Measurements from ENCODE around the gene THG1L. TPM values are rescaled to one million over a fixed set of nuclear protein-coding genes. Genes with fewer than 3 reads are reported as not detected.

THG1L gene
- polyA plus RNA-seq, 2 donors = 7.9 to 13.0 TPM

GRCh38 chr5:157749462-157749799 is 18.2 kb downstream of the THG1L start:
- Histone ChIP-seq H3K36me3 (ENCODE audit: control insufficient read depth in 2 of 2, insufficient read depth in 2 of 2, low read length in 1 of 2) (peaks cover 0 to 4% of the 10 kb centered on the region in 2 donors), H3K4me3 (ENCODE audit: low read depth in 1 of 2, low read length in 2 of 2) (no peak overlapping the region), H3K4me1 (ENCODE audit: control insufficient read depth in 2 of 2, insufficient read depth in 2 of 2, low read length in 1 of 2) (peaks cover 0 to 4% of the 10 kb centered on the region in 2 donors), H3K27me3 (ENCODE audit: control insufficient read depth in 1 of 2, insufficient read depth in 2 of 2, low read length in 2 of 2) (no peaks in the 10 kb centered on the region), H3K27ac (ENCODE audit: low read depth in 2 of 2, low read length in 1 of 2) (no peak overlapping the region), H3K9me3 (ENCODE audit: control insufficient read depth in 2 of 2, insufficient read depth in 1 of 2, low read depth in 1 of 2, low read length in 1 of 2) (no peaks in the 10 kb centered on the region)
- WGBS, 2 donors = 84% methylated on average over 11 of the region's 11 CpGs

- H3K27ac ChIP-seq (ENCODE audit: low read depth in 2 of 2, low read length in 1 of 2) = no peak overlapping the region
- H3K27me3 ChIP-seq (ENCODE audit: control insufficient read depth in 1 of 2, insufficient read depth in 2 of 2, low read length in 2 of 2) = no peaks in the 10 kb centered on the region
- 68 to 91% methylated on average over 1 of the region's 1 CpG for WGBS, 2 donors
Observed at GRCh38 chr5:157750320-157750719, 19.1 kb downstream of the THG1L start.

GRCh38 chr5:157756122-157756521 is 24.9 kb downstream of the THG1L start:
- no peak overlapping the region for H3K4me3 ChIP-seq (ENCODE audit: low read depth in 1 of 2, low read length in 2 of 2)
- H3K27me3 ChIP-seq (ENCODE audit: control insufficient read depth in 1 of 2, insufficient read depth in 2 of 2, low read length in 2 of 2) = no peaks in the 10 kb centered on the region
- H3K27ac ChIP-seq (ENCODE audit: low read depth in 2 of 2, low read length in 1 of 2) = no peak overlapping the region
- H3K4me1 ChIP-seq (ENCODE audit: control insufficient read depth in 2 of 2, insufficient read depth in 2 of 2, low read length in 1 of 2) = no peaks in the 10 kb centered on the region
- H3K36me3 ChIP-seq (ENCODE audit: control insufficient read depth in 2 of 2, insufficient read depth in 2 of 2, low read length in 1 of 2) = peaks cover 3 to 10% of the 10 kb centered on the region in 2 donors
- H3K9me3 ChIP-seq (ENCODE audit: control insufficient read depth in 2 of 2, insufficient read depth in 1 of 2, low read depth in 1 of 2, low read length in 1 of 2) = no peaks in the 10 kb centered on the region
- 94% methylated on average over 3 of the region's 3 CpGs for WGBS, 2 donors

More at GRCh38 chr5:157750320-157750719, 19.1 kb downstream of the THG1L start:
- Histone ChIP-seq H3K4me1 (ENCODE audit: control insufficient read depth in 2 of 2, insufficient read depth in 2 of 2, low read length in 1 of 2) (no peaks in the 10 kb centered on the region), H3K4me3 (ENCODE audit: low read depth in 1 of 2, low read length in 2 of 2) (no peak overlapping the region), H3K9me3 (ENCODE audit: control insufficient read depth in 2 of 2, insufficient read depth in 1 of 2, low read depth in 1 of 2, low read length in 1 of 2) (no peaks in the 10 kb centered on the region), H3K36me3 (ENCODE audit: control insufficient read depth in 2 of 2, insufficient read depth in 2 of 2, low read length in 1 of 2) (peaks cover 5 to 7% of the 10 kb centered on the region in 2 donors)

GRCh38 chr5:157758706-157759105 is 27.5 kb downstream of the THG1L start:
- no peak overlapping the region for H3K4me3 ChIP-seq (ENCODE audit: low read depth in 1 of 2, low read length in 2 of 2)
- no peaks in the 10 kb centered on the region for H3K27me3 ChIP-seq (ENCODE audit: control insufficient read depth in 1 of 2, insufficient read depth in 2 of 2, low read length in 2 of 2)
- H3K36me3 ChIP-seq (ENCODE audit: control insufficient read depth in 2 of 2, insufficient read depth in 2 of 2, low read length in 1 of 2) = peaks cover 3 to 10% of the 10 kb centered on the region in 2 donors
- H3K4me1 ChIP-seq (ENCODE audit: control insufficient read depth in 2 of 2, insufficient read depth in 2 of 2, low read length in 1 of 2) = no peaks in the 10 kb centered on the region
- no peaks in the 10 kb centered on the region for H3K9me3 ChIP-seq (ENCODE audit: control insufficient read depth in 2 of 2, insufficient read depth in 1 of 2, low read depth in 1 of 2, low read length in 1 of 2)
- WGBS, 2 donors = 83 to 84% methylated on average over 1 of the region's 1 CpG
- H3K27ac ChIP-seq (ENCODE audit: low read depth in 2 of 2, low read length in 1 of 2) = no peak overlapping the region

DNA sequence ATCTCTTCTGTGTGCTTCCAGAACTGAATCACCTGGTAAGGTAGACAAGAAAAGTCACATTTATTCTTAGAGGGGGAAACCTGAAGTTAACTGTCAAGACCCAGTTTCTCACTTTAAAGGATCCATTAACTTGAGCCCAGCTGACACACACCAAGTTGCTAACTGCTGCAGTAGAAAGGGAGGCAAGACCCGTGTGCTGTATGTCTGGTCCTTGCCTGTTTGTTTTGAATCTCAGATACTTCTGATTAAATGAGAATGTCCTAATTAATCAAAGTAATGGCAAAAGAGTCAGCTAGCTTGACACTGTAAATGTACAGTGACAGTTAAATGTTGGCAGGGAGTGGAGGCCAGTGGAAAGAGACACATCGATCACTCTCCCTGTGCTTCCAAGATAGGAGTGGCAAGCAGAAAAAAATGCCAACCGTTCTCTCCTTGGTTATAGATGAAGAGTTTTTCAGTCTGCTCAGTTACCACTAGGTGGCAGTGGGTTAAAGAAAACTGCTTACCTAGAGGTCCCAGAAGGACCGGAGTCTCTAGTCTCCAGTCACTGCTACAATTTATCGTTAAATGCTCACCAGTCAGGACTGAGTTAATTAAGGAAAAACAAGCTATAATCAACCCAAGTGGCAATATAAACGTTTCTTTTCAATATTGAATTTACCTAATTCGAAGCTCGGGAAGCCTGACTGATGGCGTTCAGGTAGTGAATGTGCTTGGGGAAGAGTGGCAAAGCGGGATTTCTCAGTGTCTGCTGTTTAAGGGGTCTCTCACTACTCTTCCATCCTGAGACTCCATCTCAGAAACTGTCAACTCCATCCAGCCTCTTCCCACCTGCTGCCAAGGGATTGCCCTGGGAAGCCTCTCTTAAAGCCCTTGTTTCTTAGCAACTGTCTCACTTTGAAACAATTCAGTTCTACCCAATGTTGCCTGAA is 30.7 kb downstream of the THG1L start:
- no peak overlapping the region for H3K27ac ChIP-seq (ENCODE audit: low read depth in 2 of 2, low read length in 1 of 2)
- WGBS, 2 donors = 35 to 36% methylated on average over 10 of the region's 10 CpGs
- H3K27me3 ChIP-seq (ENCODE audit: control insufficient read depth in 1 of 2, insufficient read depth in 2 of 2, low read length in 2 of 2) = no peaks in the 10 kb centered on the region
- no peak overlapping the region for H3K4me3 ChIP-seq (ENCODE audit: low read depth in 1 of 2, low read length in 2 of 2)
- H3K4me1 ChIP-seq (ENCODE audit: control insufficient read depth in 2 of 2, insufficient read depth in 2 of 2, low read length in 1 of 2) = no peaks in the 10 kb centered on the region
- H3K36me3 ChIP-seq (ENCODE audit: control insufficient read depth in 2 of 2, insufficient read depth in 2 of 2, low read length in 1 of 2) = no peaks in the 10 kb centered on the region
- no peaks in the 10 kb centered on the region for H3K9me3 ChIP-seq (ENCODE audit: control insufficient read depth in 2 of 2, insufficient read depth in 1 of 2, low read depth in 1 of 2, low read length in 1 of 2)

DNA sequence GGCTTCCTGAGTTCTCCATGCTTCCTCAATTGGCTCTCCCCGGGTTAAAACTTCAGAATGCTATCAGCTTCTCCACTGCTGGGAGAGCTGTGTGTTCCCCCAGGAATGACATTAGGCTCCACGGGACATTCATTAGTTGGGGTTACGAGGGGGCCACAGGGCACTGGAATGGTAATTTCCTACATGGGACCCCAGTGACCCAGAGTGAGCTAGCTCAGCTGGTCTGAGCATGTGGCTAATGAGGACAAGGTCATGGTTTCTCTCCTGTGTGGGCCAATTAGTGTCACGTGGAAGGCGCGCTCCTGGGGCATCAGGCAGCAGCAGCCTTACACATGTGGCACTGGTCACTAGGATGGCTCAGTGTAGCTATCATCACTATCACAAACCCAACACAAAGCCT is 33.3 kb downstream of the THG1L start:
- Histone ChIP-seq H3K27ac (ENCODE audit: low read depth in 2 of 2, low read length in 1 of 2) (no peak overlapping the region), H3K4me3 (ENCODE audit: low read depth in 1 of 2, low read length in 2 of 2) (no peak overlapping the region), H3K36me3 (ENCODE audit: control insufficient read depth in 2 of 2, insufficient read depth in 2 of 2, low read length in 1 of 2) (no peaks in the 10 kb centered on the region), H3K9me3 (ENCODE audit: control insufficient read depth in 2 of 2, insufficient read depth in 1 of 2, low read depth in 1 of 2, low read length in 1 of 2) (no peaks in the 10 kb centered on the region), H3K27me3 (ENCODE audit: control insufficient read depth in 1 of 2, insufficient read depth in 2 of 2, low read length in 2 of 2) (no peaks in the 10 kb centered on the region), H3K4me1 (ENCODE audit: control insufficient read depth in 2 of 2, insufficient read depth in 2 of 2, low read length in 1 of 2) (no peaks in the 10 kb centered on the region)
- 90 to 93% methylated on average over 6 of the region's 6 CpGs for WGBS, 2 donors

DNA sequence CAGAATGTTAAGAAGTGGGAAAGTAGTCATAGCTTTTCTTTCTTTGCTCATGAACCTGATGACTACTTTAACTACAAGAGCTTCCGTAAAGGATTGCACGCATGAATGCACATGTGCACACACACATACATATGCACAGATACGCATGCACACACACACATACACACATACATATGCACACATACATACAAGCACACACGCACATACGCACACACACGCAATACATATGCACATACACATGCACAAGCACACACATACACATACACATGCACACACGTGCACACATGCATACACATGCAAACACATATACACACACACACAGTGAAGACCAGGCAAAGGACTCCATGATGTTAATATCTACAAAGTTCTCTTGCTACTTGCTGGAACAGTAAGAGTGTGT is 35.2 kb downstream of the THG1L start:
- Histone ChIP-seq H3K36me3 (ENCODE audit: control insufficient read depth in 2 of 2, insufficient read depth in 2 of 2, low read length in 1 of 2) (no peaks in the 10 kb centered on the region), H3K9me3 (ENCODE audit: control insufficient read depth in 2 of 2, insufficient read depth in 1 of 2, low read depth in 1 of 2, low read length in 1 of 2) (no peaks in the 10 kb centered on the region), H3K27ac (ENCODE audit: low read depth in 2 of 2, low read length in 1 of 2) (no peak overlapping the region), H3K4me3 (ENCODE audit: low read depth in 1 of 2, low read length in 2 of 2) (no peak overlapping the region), H3K4me1 (ENCODE audit: control insufficient read depth in 2 of 2, insufficient read depth in 2 of 2, low read length in 1 of 2) (no peaks in the 10 kb centered on the region), H3K27me3 (ENCODE audit: control insufficient read depth in 1 of 2, insufficient read depth in 2 of 2, low read length in 2 of 2) (no peaks in the 10 kb centered on the region)
- WGBS, 2 donors = 93 to 95% methylated on average over 7 of the region's 7 CpGs

DNA sequence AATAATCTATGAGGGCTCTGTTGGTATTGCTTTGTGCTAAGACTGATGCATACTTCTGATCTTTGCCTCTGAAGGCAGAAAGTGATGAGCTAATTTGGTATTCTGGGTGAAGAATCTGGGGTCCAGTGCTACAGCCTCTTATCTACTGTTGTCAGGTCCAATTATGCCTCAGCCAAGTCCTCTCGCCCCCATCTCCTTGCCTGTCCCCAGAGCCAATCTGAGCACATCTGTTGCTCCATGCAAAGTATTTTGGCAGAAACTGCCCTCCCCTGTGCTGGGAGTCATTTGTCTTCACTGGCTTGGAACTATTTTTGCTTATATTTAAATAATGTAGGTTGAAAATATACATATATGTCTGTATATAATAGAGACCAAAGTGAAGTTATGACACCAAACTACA is 35.7 kb downstream of the THG1L start:
- no peaks in the 10 kb centered on the region for H3K27me3 ChIP-seq (ENCODE audit: control insufficient read depth in 1 of 2, insufficient read depth in 2 of 2, low read length in 2 of 2)
- 91 to 94% methylated on average over 1 of the region's 1 CpG for WGBS, 2 donors
- H3K36me3 ChIP-seq (ENCODE audit: control insufficient read depth in 2 of 2, insufficient read depth in 2 of 2, low read length in 1 of 2) = no peaks in the 10 kb centered on the region
- no peaks in the 10 kb centered on the region for H3K9me3 ChIP-seq (ENCODE audit: control insufficient read depth in 2 of 2, insufficient read depth in 1 of 2, low read depth in 1 of 2, low read length in 1 of 2)
- no peaks in the 10 kb centered on the region for H3K4me1 ChIP-seq (ENCODE audit: control insufficient read depth in 2 of 2, insufficient read depth in 2 of 2, low read length in 1 of 2)
- no peak overlapping the region for H3K27ac ChIP-seq (ENCODE audit: low read depth in 2 of 2, low read length in 1 of 2)
- no peak overlapping the region for H3K4me3 ChIP-seq (ENCODE audit: low read depth in 1 of 2, low read length in 2 of 2)

GRCh38 chr5:157767689-157768088 is 36.5 kb downstream of the THG1L start:
- Histone ChIP-seq H3K4me3 (ENCODE audit: low read depth in 1 of 2, low read length in 2 of 2) (no peak overlapping the region), H3K9me3 (ENCODE audit: control insufficient read depth in 2 of 2, insufficient read depth in 1 of 2, low read depth in 1 of 2, low read length in 1 of 2) (no peaks in the 10 kb centered on the region), H3K27ac (ENCODE audit: low read depth in 2 of 2, low read length in 1 of 2) (no peak overlapping the region), H3K4me1 (ENCODE audit: control insufficient read depth in 2 of 2, insufficient read depth in 2 of 2, low read length in 1 of 2) (no peaks in the 10 kb centered on the region), H3K27me3 (ENCODE audit: control insufficient read depth in 1 of 2, insufficient read depth in 2 of 2, low read length in 2 of 2) (no peaks in the 10 kb centered on the region), H3K36me3 (ENCODE audit: control insufficient read depth in 2 of 2, insufficient read depth in 2 of 2, low read length in 1 of 2) (no peaks in the 10 kb centered on the region)
- WGBS, 2 donors = 78 to 80% methylated on average over 3 of the region's 3 CpGs

- no peaks in the 10 kb centered on the region for H3K27me3 ChIP-seq (ENCODE audit: control insufficient read depth in 1 of 2, insufficient read depth in 2 of 2, low read length in 2 of 2)
- 89 to 93% methylated on average over 4 of the region's 4 CpGs for WGBS, 2 donors
- H3K4me3 ChIP-seq (ENCODE audit: low read depth in 1 of 2, low read length in 2 of 2) = no peak overlapping the region
- H3K9me3 ChIP-seq (ENCODE audit: control insufficient read depth in 2 of 2, insufficient read depth in 1 of 2, low read depth in 1 of 2, low read length in 1 of 2) = no peaks in the 10 kb centered on the region
- no peak overlapping the region for H3K27ac ChIP-seq (ENCODE audit: low read depth in 2 of 2, low read length in 1 of 2)
- H3K36me3 ChIP-seq (ENCODE audit: control insufficient read depth in 2 of 2, insufficient read depth in 2 of 2, low read length in 1 of 2) = no peaks in the 10 kb centered on the region
- no peaks in the 10 kb centered on the region for H3K4me1 ChIP-seq (ENCODE audit: control insufficient read depth in 2 of 2, insufficient read depth in 2 of 2, low read length in 1 of 2)
Observed at GRCh38 chr5:157770665-157771064, 39.4 kb downstream of the THG1L start.
